ENCODE measurements around the gene FMN1. TPM values are rescaled to one million over a fixed set of nuclear protein-coding genes. Genes with fewer than 3 reads are reported as not detected.

Gene FMN1
- total RNA-seq, 2 donors from 2014 or later = 2.4 to 3.1 TPM

GRCh38 chr15:32803631-32804030 lies 390.9 kb downstream of the FMN1 start:
- H3K4me1 ChIP-seq = no peaks in the 10 kb centered on the region
- TF ChIP-seq, protein P1, sequence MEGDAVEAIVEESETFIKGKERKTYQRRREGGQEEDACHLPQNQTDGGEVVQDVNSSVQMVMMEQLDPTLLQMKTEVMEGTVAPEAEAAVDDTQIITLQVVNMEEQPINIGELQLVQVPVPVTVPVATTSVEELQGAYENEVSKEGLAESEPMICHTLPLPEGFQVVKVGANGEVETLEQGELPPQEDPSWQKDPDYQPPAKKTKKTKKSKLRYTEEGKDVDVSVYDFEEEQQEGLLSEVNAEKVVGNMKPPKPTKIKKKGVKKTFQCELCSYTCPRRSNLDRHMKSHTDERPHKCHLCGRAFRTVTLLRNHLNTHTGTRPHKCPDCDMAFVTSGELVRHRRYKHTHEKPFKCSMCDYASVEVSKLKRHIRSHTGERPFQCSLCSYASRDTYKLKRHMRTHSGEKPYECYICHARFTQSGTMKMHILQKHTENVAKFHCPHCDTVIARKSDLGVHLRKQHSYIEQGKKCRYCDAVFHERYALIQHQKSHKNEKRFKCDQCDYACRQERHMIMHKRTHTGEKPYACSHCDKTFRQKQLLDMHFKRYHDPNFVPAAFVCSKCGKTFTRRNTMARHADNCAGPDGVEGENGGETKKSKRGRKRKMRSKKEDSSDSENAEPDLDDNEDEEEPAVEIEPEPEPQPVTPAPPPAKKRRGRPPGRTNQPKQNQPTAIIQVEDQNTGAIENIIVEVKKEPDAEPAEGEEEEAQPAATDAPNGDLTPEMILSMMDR (IDR thresholded peaks at IDR 0.05) = no peak
- no peaks in the 10 kb centered on the region for H3K27me3 ChIP-seq
- DNase-seq (ENCODE audit: low spot score) = no peak
- H3K36me3 ChIP-seq = no peaks in the 10 kb centered on the region
- no peaks in the 10 kb centered on the region for H3K9me3 ChIP-seq
- no peak overlapping the region for H3K27ac ChIP-seq
- H3K4me3 ChIP-seq = no peak overlapping the region

GRCh38 chr15:32802286-32802936 lies 392.1 kb downstream of the FMN1 start:
- no peak overlapping the region for H3K27ac ChIP-seq
- H3K4me3 ChIP-seq = no peak overlapping the region
- H3K27me3 ChIP-seq = no peaks in the 10 kb centered on the region
- no peaks in the 10 kb centered on the region for H3K9me3 ChIP-seq
- TF ChIP-seq, protein P1 (IDR thresholded peaks at IDR 0.05) = no peak
- DNase-seq (ENCODE audit: low spot score) = no peak
- H3K36me3 ChIP-seq = no peaks in the 10 kb centered on the region
- H3K4me1 ChIP-seq = no peaks in the 10 kb centered on the region

DNA sequence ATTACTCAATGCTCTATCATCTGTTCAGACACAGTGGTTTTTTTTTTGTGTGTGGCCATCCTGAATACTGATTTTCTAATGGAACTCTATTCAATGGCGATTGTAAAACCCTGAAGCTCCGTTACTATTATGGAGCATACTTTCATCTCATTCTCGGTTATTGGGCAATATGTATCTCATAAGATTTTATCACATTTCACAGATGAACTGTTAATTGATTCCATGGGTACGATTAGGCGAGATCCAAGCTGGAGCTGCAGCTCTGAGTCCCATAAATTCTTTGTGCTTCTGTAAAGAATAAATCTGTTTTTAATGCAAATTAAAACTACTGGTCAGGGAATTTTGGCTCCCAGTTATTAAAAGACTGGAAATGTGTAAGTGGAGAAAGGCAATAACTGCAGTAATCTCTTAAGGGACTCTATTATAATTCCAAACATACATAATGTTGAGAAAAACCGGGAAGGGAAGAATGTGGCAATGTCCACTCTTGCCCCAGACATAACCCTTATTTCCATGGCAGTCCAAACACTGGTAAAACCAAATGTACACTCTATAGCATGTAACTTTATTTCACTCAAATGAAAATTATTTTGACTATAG lies 394.5 kb downstream of the FMN1 start:
- H3K4me1 ChIP-seq = no peaks in the 10 kb centered on the region
- DNase-seq (ENCODE audit: low spot score) = no peak
- TF ChIP-seq, protein P1 (IDR thresholded peaks at IDR 0.05) = no peak
- H3K27ac ChIP-seq = no peak overlapping the region
- H3K9me3 ChIP-seq = no peaks in the 10 kb centered on the region
- H3K36me3 ChIP-seq = no peaks in the 10 kb centered on the region
- H3K27me3 ChIP-seq = no peaks in the 10 kb centered on the region
- H3K4me3 ChIP-seq = no peak overlapping the region

DNA sequence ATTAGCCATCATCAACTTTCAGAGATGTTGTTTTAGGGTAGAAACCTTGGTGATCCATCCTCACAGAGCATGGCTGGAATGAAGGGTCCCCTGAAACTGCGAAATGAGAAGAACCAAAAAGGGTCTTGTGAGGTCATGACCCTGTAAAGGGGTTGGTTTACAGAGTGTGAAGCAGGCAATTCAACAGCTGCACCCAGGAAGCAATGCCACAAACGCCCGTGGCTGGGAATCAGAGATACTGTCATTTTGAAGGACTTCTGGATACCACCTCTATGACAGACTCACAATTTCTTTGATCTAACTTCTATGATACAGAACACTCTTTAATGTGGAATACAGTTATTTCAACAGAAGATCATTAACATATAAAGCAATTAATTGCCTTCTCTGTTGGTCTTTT lies 397.7 kb downstream of the FMN1 start:
- Histone ChIP-seq H3K27ac (no peak overlapping the region), H3K27me3 (no peaks in the 10 kb centered on the region), H3K9me3 (no peaks in the 10 kb centered on the region), H3K4me3 (no peak overlapping the region), H3K36me3 (no peaks in the 10 kb centered on the region), H3K4me1 (no peaks in the 10 kb centered on the region)
- TF ChIP-seq, protein P1 (IDR thresholded peaks at IDR 0.05) = no peak
- DNase-seq (ENCODE audit: low spot score) = no peak

DNA sequence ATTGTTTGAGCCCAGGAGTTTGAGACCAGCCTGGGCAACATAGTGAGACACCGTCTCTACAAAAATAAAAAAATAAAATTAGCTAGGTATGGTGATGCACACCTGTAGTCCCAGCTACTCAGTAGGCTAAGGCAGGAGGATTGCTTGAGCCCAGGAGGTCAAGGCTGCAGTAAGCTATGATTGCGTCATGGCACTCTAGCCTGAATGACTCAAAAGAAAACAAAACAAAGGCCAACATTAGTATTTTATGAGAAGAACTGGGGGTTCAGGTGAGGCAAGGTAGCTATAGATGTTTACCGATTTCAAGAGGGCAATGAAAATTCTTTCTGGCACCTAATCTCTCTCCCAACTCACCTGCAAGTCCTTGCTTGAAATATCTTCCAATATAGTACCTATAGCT lies 399.5 kb downstream of the FMN1 start:
- no peak for DNase-seq (ENCODE audit: low spot score)
- TF ChIP-seq, protein P1 (IDR thresholded peaks at IDR 0.05) = no peak
- Histone ChIP-seq H3K27me3 (no peaks in the 10 kb centered on the region), H3K4me3 (no peak overlapping the region), H3K27ac (no peak overlapping the region), H3K9me3 (no peaks in the 10 kb centered on the region), H3K36me3 (no peaks in the 10 kb centered on the region), H3K4me1 (no peaks in the 10 kb centered on the region)

DNA sequence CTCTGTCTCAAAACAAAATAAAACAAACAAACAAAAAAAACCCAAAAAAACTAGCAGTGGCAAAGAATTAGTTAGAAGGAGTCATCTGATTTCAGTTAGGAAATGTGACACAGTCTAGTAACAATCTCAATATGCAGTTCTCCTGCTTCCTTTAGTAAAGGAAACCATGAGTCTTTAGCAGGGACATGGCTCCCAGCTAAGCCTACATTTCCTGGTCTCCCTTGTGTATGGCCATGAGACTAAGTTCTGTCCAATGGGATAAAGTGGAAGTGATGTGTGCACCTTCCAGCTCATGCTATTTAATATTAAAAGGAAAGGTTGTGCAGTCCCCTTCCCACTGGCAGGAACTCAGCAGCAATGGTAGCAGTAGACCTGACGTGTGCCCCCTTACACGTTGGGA lies 402.1 kb downstream of the FMN1 start:
- no peaks in the 10 kb centered on the region for H3K27me3 ChIP-seq
- H3K4me1 ChIP-seq = no peaks in the 10 kb centered on the region
- no peak overlapping the region for H3K27ac ChIP-seq
- no peaks in the 10 kb centered on the region for H3K9me3 ChIP-seq
- DNase-seq (ENCODE audit: low spot score) = no peak
- H3K36me3 ChIP-seq = no peaks in the 10 kb centered on the region
- no peak overlapping the region for H3K4me3 ChIP-seq
- TF ChIP-seq, protein P1 (IDR thresholded peaks at IDR 0.05) = no peak

Measured in right atrium auricular region (tissue), 2 donors.